ENCODE results near the gene CR1L. TPM values are rescaled to one million over a fixed set of nuclear protein-coding genes. Genes with fewer than 3 reads are reported as not detected.

The CR1L gene
- total RNA-seq, 1 experiment from 2014 or later: 13.7 TPM

GRCh38 chr1:207646944-207647579 lies 2.1 kb downstream of the CR1L start:
- Mint-ChIP-seq H3K9me3 (0 out of 2 replicates have a peak, but pooled peaks cover 4% of the 10 kb centered on the region), H3K36me3 (no peaks in the 10 kb centered on the region), H3K4me3 (peak overlapping the region; percentile 32), H3K4me1 (peaks cover 57% of the 10 kb centered on the region), H3K27me3 (ENCODE audit: low read depth) (peaks cover 10% of the 10 kb centered on the region), H3K27ac (no peak overlapping the region)
- ChIA-PET POLR2A (no interaction called here), CTCF (interaction anchor here (1.0 kb wide), 1 partner anchor 27 kb away, joined by 3 read pairs; no protein-coding TSS in a partner anchor)
- ATAC-seq (no peak), DNase-seq (ENCODE audit: low spot score) (no peak)
- TF ChIP-seq NFATC4 (CRISPR knock-in tag; IDR thresholded peaks at IDR 0.05) (no peak), STAT6 (CRISPR knock-in tag; conservative IDR thresholded peaks at IDR 0.05; ENCODE audit: low read depth) (no peak), TEAD4 (CRISPR knock-in tag; IDR thresholded peaks at IDR 0.05) (no peak), USF2 (CRISPR knock-in tag; IDR thresholded peaks at IDR 0.05) (no peak), ZNF425 (CRISPR knock-in tag; conservative IDR thresholded peaks at IDR 0.05) (no peak), JAZF1 (CRISPR knock-in tag; IDR thresholded peaks at IDR 0.05) (no peak), ARID4B (CRISPR knock-in tag; IDR thresholded peaks at IDR 0.05; ENCODE audit: borderline replicate concordance) (no peak), PRRX2 (CRISPR knock-in tag; IDR thresholded peaks at IDR 0.05) (no peak), ZNF121 (CRISPR knock-in tag; IDR thresholded peaks at IDR 0.05) (no peak), TEAD1 (CRISPR knock-in tag; IDR thresholded peaks at IDR 0.05) (no peak), ETV6 (CRISPR knock-in tag; IDR thresholded peaks at IDR 0.05) (no peak), NR3C1 (CRISPR knock-in tag; conservative IDR thresholded peaks at IDR 0.05; ENCODE audit: low read depth) (no peak), E2F4 (CRISPR knock-in tag; IDR thresholded peaks at IDR 0.05; ENCODE audit: borderline replicate concordance, low read depth) (no peak), ZBTB43 (CRISPR knock-in tag; IDR thresholded peaks at IDR 0.05) (no peak), CBFB (CRISPR knock-in tag; IDR thresholded peaks at IDR 0.05; ENCODE audit: low read depth) (no peak), IRF2 (CRISPR knock-in tag; IDR thresholded peaks at IDR 0.05; ENCODE audit: borderline replicate concordance, low read depth) (no peak), SMAD4 (CRISPR knock-in tag; IDR thresholded peaks at IDR 0.05) (no peak), NFYB (CRISPR knock-in tag; conservative IDR thresholded peaks at IDR 0.05; ENCODE audit: low read depth) (no peak), PRDM15 (CRISPR knock-in tag; IDR thresholded peaks at IDR 0.05) (no peak), MXD4 (CRISPR knock-in tag; IDR thresholded peaks at IDR 0.05; ENCODE audit: borderline replicate concordance) (no peak)

Measured in WTC11 (cell line).